Effector memory CD8-positive, alpha-beta T cell (primary cell): ENCODE results near the gene LRRC51.
"Not testable (repeated sequence)": the region's sequence is repeated elsewhere in the genome, so short reads cannot be mapped to it uniquely, and the experiment has no call there.

ENCODE experiments used
- ATAC-seq: fragments of 150-1000 bp; cut with Tn5 transposase; replicated peaks from 2 replicates; pipeline ENCODE4 v1.10.0; 2021; ENCODE audit warnings: mild to moderate bottlenecking, moderate library complexity
- DNase-seq, 3 experiments: peaks; one replicate each; pipeline ENCODE4 v3.0.0; 2021
- H3K27ac Mint-ChIP-seq, 2 donors: one replicate each; pipeline ENCODE4 v1.8.0; 2022; ENCODE audit warnings: mild to moderate bottlenecking in 2 of 2, mixed read lengths in 2 of 2, moderate library complexity in 2 of 2
- H3K27me3 Mint-ChIP-seq, 2 donors: one replicate each; pipeline ENCODE4 v1.8.0; 2022; ENCODE audit warnings: mixed read lengths in 2 of 2
- H3K36me3 Mint-ChIP-seq: one replicate; pipeline ENCODE4 v1.8.0; 2022; ENCODE audit warnings: mild to moderate bottlenecking, moderate library complexity, mixed read lengths; ENCODE audit not compliant: insufficient read depth
- H3K4me1 Mint-ChIP-seq, 2 donors: one replicate each; pipeline ENCODE4 v1.8.0; 2022; ENCODE audit warnings: low read depth in 2 of 2, mixed read lengths in 2 of 2
- H3K4me3 Mint-ChIP-seq, 2 donors: one replicate each; pipeline ENCODE4 v1.8.0; 2022; ENCODE audit warnings: mild to moderate bottlenecking in 2 of 2, mixed read lengths in 2 of 2, moderate library complexity in 2 of 2
- H3K9me3 Mint-ChIP-seq, 2 donors: one replicate each; pipeline ENCODE4 v1.8.0; 2022; ENCODE audit warnings: mixed read lengths in 2 of 2

Gene LRRC51

GRCh38 chr11:72122607-72123006 is 42.0 kb downstream of the LRRC51 start:
- no peak for ATAC-seq
- no peak overlapping the region for H3K27ac Mint-ChIP-seq
- no peaks in the 10 kb centered on the region for H3K36me3 Mint-ChIP-seq
- H3K27me3 Mint-ChIP-seq, result peaks cover 19 to 56% of the 10 kb centered on the region in 2 donors
- no peaks in the 10 kb centered on the region for H3K9me3 Mint-ChIP-seq
- H3K4me3 Mint-ChIP-seq, result no peak overlapping the region
- H3K4me1 Mint-ChIP-seq, result no peaks in the 10 kb centered on the region
- no peak for DNase-seq

- Mint-ChIP-seq H3K4me3 (no peak overlapping the region), H3K4me1 (no peaks in the 10 kb centered on the region), H3K27me3 (peaks cover 19 to 52% of the 10 kb centered on the region in 2 donors), H3K9me3 (peaks cover 0 to 2% of the 10 kb centered on the region in 2 donors), H3K27ac (no peak overlapping the region), H3K36me3 (no peaks in the 10 kb centered on the region)
- ATAC-seq (no peak), DNase-seq (no peak)
These were observed 42.5 kb downstream of the LRRC51 start for GRCh38 chr11:72123117-72123653.

GRCh38 chr11:72124046-72124445 is 43.4 kb downstream of the LRRC51 start:
- H3K9me3 Mint-ChIP-seq, result peaks cover 0 to 6% of the 10 kb centered on the region in 2 donors
- no peak overlapping the region for H3K4me3 Mint-ChIP-seq
- ATAC-seq, result no peak
- H3K4me1 Mint-ChIP-seq, result no peaks in the 10 kb centered on the region
- peaks cover 27 to 44% of the 10 kb centered on the region in 2 donors for H3K27me3 Mint-ChIP-seq
- no peaks in the 10 kb centered on the region for H3K36me3 Mint-ChIP-seq
- H3K27ac Mint-ChIP-seq, result no peak overlapping the region
- DNase-seq, result no peak

- DNase-seq (no peak), ATAC-seq (no peak)
- Mint-ChIP-seq H3K36me3 (no peaks in the 10 kb centered on the region), H3K9me3 (peaks cover 0 to 6% of the 10 kb centered on the region in 2 donors), H3K27ac (no peak overlapping the region), H3K4me3 (no peak overlapping the region), H3K4me1 (no peaks in the 10 kb centered on the region), H3K27me3 (peaks cover 29 to 34% of the 10 kb centered on the region in 2 donors)
These were observed 45.3 kb downstream of the LRRC51 start for GRCh38 chr11:72125956-72126355.

- DNase-seq, result no peak
- H3K4me3 Mint-ChIP-seq, result no peak overlapping the region
- no peak for ATAC-seq
- H3K27me3 Mint-ChIP-seq, result peaks cover 24 to 28% of the 10 kb centered on the region in 2 donors
- no peaks in the 10 kb centered on the region for H3K4me1 Mint-ChIP-seq
- no peaks in the 10 kb centered on the region for H3K36me3 Mint-ChIP-seq
- H3K27ac Mint-ChIP-seq, result no peak overlapping the region
- peaks cover 0 to 6% of the 10 kb centered on the region in 2 donors for H3K9me3 Mint-ChIP-seq
These were observed 47.3 kb downstream of the LRRC51 start for GRCh38 chr11:72127923-72128322.

- DNase-seq (no peak), ATAC-seq (no peak)
- Mint-ChIP-seq H3K9me3 (peaks cover 0 to 6% of the 10 kb centered on the region in 2 donors), H3K4me1 (no peaks in the 10 kb centered on the region), H3K27me3 (peaks cover 20 to 24% of the 10 kb centered on the region in 2 donors), H3K27ac (no peak overlapping the region), H3K36me3 (no peaks in the 10 kb centered on the region), H3K4me3 (no peak overlapping the region)
These were observed 48.7 kb downstream of the LRRC51 start for GRCh38 chr11:72129381-72129780.

- H3K9me3 Mint-ChIP-seq, result peaks cover 0 to 6% of the 10 kb centered on the region in 2 donors
- peaks cover 3% of the 10 kb centered on the region for H3K36me3 Mint-ChIP-seq
- no peak overlapping the region for H3K4me3 Mint-ChIP-seq
- DNase-seq, result no peak
- no peak overlapping the region for H3K27ac Mint-ChIP-seq
- peaks cover 24 to 28% of the 10 kb centered on the region in 2 donors for H3K27me3 Mint-ChIP-seq
- ATAC-seq, result no peak
- no peaks in the 10 kb centered on the region for H3K4me1 Mint-ChIP-seq
These were observed 52.0 kb downstream of the LRRC51 start for GRCh38 chr11:72132646-72133045.

GRCh38 chr11:72135473-72135872 is 54.8 kb downstream of the LRRC51 start, which contains the start of gene FOLR3:
TSS of gene FOLR3 (plus strand) at chr11:72135725. CDS start at chr11:72135953, 228 bp downstream.
- not testable (repeated sequence) for DNase-seq, H3K27ac Mint-ChIP-seq, H3K36me3 Mint-ChIP-seq, H3K9me3 Mint-ChIP-seq, H3K4me3 Mint-ChIP-seq, H3K4me1 Mint-ChIP-seq, ATAC-seq
- H3K27me3 Mint-ChIP-seq, result peaks cover 20 to 33% of the 10 kb centered on the region in 2 donors

- ATAC-seq (no peak), DNase-seq (no peak)
- H3K27ac Mint-ChIP-seq, result no peak overlapping the region
- H3K27me3 Mint-ChIP-seq, result peaks cover 20 to 33% of the 10 kb centered on the region in 2 donors
- peaks cover 5% of the 10 kb centered on the region for H3K36me3 Mint-ChIP-seq
- H3K4me3 Mint-ChIP-seq, result no peak overlapping the region
- H3K9me3 Mint-ChIP-seq, result no peaks in the 10 kb centered on the region
- no peaks in the 10 kb centered on the region for H3K4me1 Mint-ChIP-seq
These were observed 55.4 kb downstream of the LRRC51 start for GRCh38 chr11:72135891-72136683.

- Mint-ChIP-seq H3K4me1 (no peaks in the 10 kb centered on the region), H3K27ac (no peak overlapping the region), H3K9me3 (no peaks in the 10 kb centered on the region), H3K36me3 (peaks cover 5% of the 10 kb centered on the region), H3K4me3 (no peak overlapping the region), H3K27me3 (peaks cover 20 to 33% of the 10 kb centered on the region in 2 donors)
- no peak for ATAC-seq
- no peak for DNase-seq
These were observed 56.1 kb downstream of the LRRC51 start for GRCh38 chr11:72136684-72137262.

- ATAC-seq (no peak), DNase-seq (no peak)
- Mint-ChIP-seq H3K9me3 (no peaks in the 10 kb centered on the region), H3K4me1 (peaks cover 0 to under 1% of the 10 kb centered on the region in 2 donors), H3K36me3 (peaks cover 5% of the 10 kb centered on the region), H3K27ac (no peak overlapping the region), H3K4me3 (no peak overlapping the region), H3K27me3 (peaks cover 10 to 18% of the 10 kb centered on the region in 2 donors)
These were observed 58.3 kb downstream of the LRRC51 start for GRCh38 chr11:72138821-72139390.

- peaks cover 5% of the 10 kb centered on the region for H3K36me3 Mint-ChIP-seq
- H3K27ac Mint-ChIP-seq, result no peak overlapping the region
- ATAC-seq (no peak), DNase-seq (no peak)
- H3K27me3 Mint-ChIP-seq, result peaks cover 10 to 17% of the 10 kb centered on the region in 2 donors
- no peak overlapping the region for H3K4me3 Mint-ChIP-seq
- H3K4me1 Mint-ChIP-seq, result peaks cover 0 to 2% of the 10 kb centered on the region in 2 donors
- H3K9me3 Mint-ChIP-seq, result no peaks in the 10 kb centered on the region
These were observed 58.9 kb downstream of the LRRC51 start for GRCh38 chr11:72139500-72139899.

- peaks cover 5% of the 10 kb centered on the region for H3K36me3 Mint-ChIP-seq
- no peaks in the 10 kb centered on the region for H3K9me3 Mint-ChIP-seq
- no peak overlapping the region for H3K27ac Mint-ChIP-seq
- DNase-seq (no peak), ATAC-seq (no peak)
- H3K4me1 Mint-ChIP-seq, result peaks cover 0 to 2% of the 10 kb centered on the region in 2 donors
- peaks cover 5 to 12% of the 10 kb centered on the region in 2 donors for H3K27me3 Mint-ChIP-seq
- H3K4me3 Mint-ChIP-seq, result no peak overlapping the region
These were observed 60.0 kb downstream of the LRRC51 start for GRCh38 chr11:72140661-72141060.
